ENCODE results near the gene ALG14.
"Not testable (repeated sequence)": the region's sequence is repeated elsewhere in the genome, so short reads cannot be mapped to it uniquely, and the experiment has no call there.

Gene ALG14

DNA sequence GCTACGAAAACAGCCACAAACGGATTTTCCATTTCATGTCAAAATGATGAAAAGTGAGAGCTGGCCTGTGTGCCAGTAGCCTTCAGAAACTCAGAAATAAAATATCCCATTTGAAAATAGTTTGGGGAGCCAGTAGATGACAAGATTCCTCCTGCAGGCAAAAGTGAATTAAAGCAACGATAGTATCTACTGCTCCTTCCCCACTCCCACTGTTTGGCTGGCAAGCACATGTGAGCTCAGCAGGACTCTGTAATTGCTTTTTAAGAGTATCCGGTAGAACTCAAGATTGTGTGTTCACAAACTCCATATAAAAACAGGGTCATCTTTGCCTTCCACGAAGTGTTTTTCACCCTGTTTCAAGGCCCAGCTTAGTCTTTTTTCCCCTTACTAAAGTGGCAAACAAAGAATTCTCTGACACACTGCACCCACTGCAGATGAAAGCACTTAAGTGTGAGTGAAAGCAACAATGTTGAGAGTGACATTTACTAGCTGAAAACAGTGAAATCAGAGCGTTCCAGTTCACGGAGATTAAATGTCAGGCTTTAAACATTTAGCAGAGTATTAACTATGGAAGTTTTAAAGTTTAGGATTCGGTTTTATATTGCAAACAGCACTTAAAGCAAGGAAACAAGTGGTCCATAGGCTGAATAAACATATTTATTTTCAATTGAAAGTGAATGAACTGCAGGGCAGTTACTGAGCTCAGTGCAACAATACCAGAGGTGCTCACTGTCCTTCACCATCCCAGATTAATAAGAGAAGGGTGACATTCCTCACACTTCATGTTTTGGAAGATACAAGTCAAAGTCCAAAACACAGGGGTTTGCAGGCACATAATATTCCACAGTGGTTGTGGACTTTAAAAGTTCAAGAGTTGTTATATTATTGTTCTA lies 70.0 kb downstream of the ALG14 start:
- no peaks in the 10 kb centered on the region for H3K4me1 Mint-ChIP-seq (ENCODE audit: low read depth)
- H3K27me3 Mint-ChIP-seq (ENCODE audit: low read depth): no peaks in the 10 kb centered on the region
- H3K4me3 Mint-ChIP-seq: no peak overlapping the region
- H3K36me3 Mint-ChIP-seq (ENCODE audit: low read depth): no peaks in the 10 kb centered on the region
- H3K9me3 Mint-ChIP-seq: no peaks in the 10 kb centered on the region
- H3K27ac Mint-ChIP-seq: no peak overlapping the region
- DNase-seq (ENCODE audit: low spot score): no peak

GRCh38 chr1:95002164-95002539 lies 70.6 kb downstream of the ALG14 start:
- H3K36me3 Mint-ChIP-seq (ENCODE audit: low read depth): no peaks in the 10 kb centered on the region

DNA sequence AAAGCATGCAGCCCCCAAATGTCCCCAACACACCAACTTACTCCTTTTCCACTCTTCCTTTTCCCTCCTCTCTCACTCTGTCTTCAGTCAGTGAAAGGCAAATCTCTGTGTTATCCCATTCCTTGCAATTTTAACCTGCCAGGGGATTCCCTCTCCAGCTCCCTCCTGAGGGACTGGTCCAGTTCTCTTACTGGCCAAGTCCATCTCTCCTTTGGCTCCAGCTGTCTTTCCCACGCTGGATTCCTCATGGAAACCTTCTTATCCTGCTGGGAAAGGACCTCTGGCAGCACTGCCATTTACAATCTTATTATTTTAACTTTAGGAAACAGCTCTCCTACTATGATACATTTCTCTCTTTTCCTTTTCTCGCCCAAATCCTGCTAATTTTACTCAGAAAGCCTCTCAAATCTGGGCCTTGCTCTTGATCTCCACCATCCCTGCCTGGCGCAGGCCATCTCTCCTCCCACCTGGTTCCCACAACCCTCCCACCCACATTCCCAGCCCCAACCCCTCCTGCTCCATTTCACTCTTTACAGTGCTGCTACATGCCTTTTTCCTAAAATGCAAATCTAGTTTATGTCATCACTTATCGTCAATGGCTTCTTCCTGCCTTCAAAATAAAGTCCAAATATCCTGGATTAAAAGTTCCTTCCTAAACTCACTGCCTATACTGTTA lies 73.2 kb downstream of the ALG14 start:
- no peaks in the 10 kb centered on the region for H3K27me3 Mint-ChIP-seq (ENCODE audit: low read depth)
- H3K27ac Mint-ChIP-seq: no peak overlapping the region
- H3K4me3 Mint-ChIP-seq: no peak overlapping the region
- DNase-seq (ENCODE audit: low spot score): no peak
- no peaks in the 10 kb centered on the region for H3K36me3 Mint-ChIP-seq (ENCODE audit: low read depth)
- no peaks in the 10 kb centered on the region for H3K9me3 Mint-ChIP-seq
- no peaks in the 10 kb centered on the region for H3K4me1 Mint-ChIP-seq (ENCODE audit: low read depth)

More at GRCh38 chr1:95002164-95002539, 70.6 kb downstream of the ALG14 start:
- no peak overlapping the region for H3K4me3 Mint-ChIP-seq
- H3K27ac Mint-ChIP-seq: no peak overlapping the region
- H3K4me1 Mint-ChIP-seq (ENCODE audit: low read depth): no peaks in the 10 kb centered on the region
- no peaks in the 10 kb centered on the region for H3K27me3 Mint-ChIP-seq (ENCODE audit: low read depth)
- DNase-seq (ENCODE audit: low spot score): no peak
- H3K9me3 Mint-ChIP-seq: no peaks in the 10 kb centered on the region

- H3K4me3 Mint-ChIP-seq: no peak overlapping the region
- H3K9me3 Mint-ChIP-seq: no peaks in the 10 kb centered on the region
- no peaks in the 10 kb centered on the region for H3K4me1 Mint-ChIP-seq (ENCODE audit: low read depth)
- H3K27ac Mint-ChIP-seq: no peak overlapping the region
- H3K27me3 Mint-ChIP-seq (ENCODE audit: low read depth): no peaks in the 10 kb centered on the region
- DNase-seq (ENCODE audit: low spot score): no peak
- H3K36me3 Mint-ChIP-seq (ENCODE audit: low read depth): no peaks in the 10 kb centered on the region
Measured at GRCh38 chr1:94998748-94999147, 74.0 kb downstream of the ALG14 start.

DNA sequence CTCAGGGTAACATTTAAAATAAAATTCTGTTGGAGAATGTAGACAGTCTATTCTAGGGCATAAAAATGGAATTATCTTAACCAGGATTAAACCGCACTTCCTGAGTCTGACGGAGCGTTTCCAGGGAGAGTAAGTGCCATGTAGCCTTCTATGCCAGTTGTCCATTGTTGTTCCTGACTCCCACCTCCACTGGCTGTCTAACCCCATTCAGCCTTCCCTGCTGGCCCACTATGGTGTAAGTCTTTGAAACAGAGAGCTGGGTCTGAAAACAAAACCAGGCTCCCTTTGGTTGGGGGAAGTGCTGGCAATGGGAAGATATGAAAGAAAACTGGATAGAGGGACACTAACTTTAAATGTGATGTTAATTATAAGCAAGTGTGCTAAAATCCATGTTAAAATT lies 74.6 kb downstream of the ALG14 start:
- H3K9me3 Mint-ChIP-seq: no peaks in the 10 kb centered on the region

DNA sequence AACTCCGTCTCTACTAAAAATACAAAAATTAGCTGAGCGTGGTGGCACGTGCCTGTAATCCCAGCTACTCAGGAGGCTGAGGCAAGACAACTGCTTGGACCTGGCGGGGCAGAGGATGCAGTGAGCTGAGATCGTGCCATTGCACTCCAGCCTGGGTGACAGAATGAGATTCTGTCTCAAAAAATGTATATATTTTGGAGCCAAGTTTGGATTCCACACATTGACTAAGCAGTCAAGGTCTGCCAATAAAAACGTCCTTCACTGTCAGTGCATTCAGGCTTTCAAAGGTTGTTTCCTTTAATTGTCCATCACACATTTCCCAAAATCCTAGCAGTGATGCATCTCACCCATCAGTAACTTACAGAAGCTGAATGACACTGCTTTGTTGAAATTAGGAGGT lies 77.2 kb downstream of the ALG14 start:
- H3K27me3 Mint-ChIP-seq (ENCODE audit: low read depth); H3K9me3 Mint-ChIP-seq; H3K4me3 Mint-ChIP-seq; H3K36me3 Mint-ChIP-seq (ENCODE audit: low read depth); H3K4me1 Mint-ChIP-seq (ENCODE audit: low read depth); H3K27ac Mint-ChIP-seq; DNase-seq (ENCODE audit: low spot score): not testable (repeated sequence)

More for the DNA sequence above, 74.6 kb downstream of the ALG14 start:
- Mint-ChIP-seq H3K36me3 (ENCODE audit: low read depth) (no peaks in the 10 kb centered on the region), H3K4me1 (ENCODE audit: low read depth) (no peaks in the 10 kb centered on the region), H3K4me3 (no peak overlapping the region), H3K27ac (no peak overlapping the region), H3K27me3 (ENCODE audit: low read depth) (no peaks in the 10 kb centered on the region)
- DNase-seq (ENCODE audit: low spot score): no peak

GRCh38 chr1:94994805-94995204 lies 77.9 kb downstream of the ALG14 start:
- Mint-ChIP-seq H3K4me3 (no peak overlapping the region), H3K36me3 (ENCODE audit: low read depth) (no peaks in the 10 kb centered on the region), H3K27ac (no peak overlapping the region), H3K4me1 (ENCODE audit: low read depth) (no peaks in the 10 kb centered on the region), H3K9me3 (no peaks in the 10 kb centered on the region), H3K27me3 (ENCODE audit: low read depth) (no peaks in the 10 kb centered on the region)
- no peak for DNase-seq (ENCODE audit: low spot score)

DNA sequence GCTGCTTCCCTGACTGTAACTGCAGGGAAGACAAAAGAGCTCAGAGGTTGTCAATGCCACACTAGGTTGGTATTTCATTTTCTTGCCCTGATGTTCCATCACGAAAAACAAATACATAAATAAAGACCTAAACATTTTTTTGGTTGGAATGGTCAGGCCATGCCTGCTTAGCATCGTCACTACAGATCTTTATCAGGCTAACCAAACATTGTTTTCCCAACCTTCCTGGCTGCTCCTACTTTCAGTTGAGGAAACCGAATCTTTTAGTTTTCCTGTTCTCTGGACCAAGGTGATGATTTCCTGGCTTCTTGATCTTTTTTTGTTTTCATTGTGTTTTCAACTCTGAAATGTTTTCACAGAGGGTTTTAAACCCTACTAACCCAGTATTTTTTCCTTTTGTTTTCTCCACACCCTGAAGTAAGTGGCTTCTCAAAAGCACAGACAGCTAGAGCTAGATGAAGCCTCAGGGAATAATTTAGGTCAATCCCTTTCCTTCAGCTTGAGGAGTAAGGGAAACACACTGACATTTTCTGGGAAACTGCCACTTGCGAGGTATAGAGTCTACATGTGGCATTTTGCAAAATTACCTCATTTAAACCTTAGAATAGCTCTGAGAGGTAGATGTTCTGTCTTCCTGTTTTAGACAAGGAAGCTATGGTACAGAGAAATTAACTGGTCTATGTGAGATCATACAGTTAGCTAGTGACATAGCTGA lies 78.7 kb downstream of the ALG14 start:
- Mint-ChIP-seq H3K27me3 (ENCODE audit: low read depth) (no peaks in the 10 kb centered on the region), H3K9me3 (no peaks in the 10 kb centered on the region)

DNA sequence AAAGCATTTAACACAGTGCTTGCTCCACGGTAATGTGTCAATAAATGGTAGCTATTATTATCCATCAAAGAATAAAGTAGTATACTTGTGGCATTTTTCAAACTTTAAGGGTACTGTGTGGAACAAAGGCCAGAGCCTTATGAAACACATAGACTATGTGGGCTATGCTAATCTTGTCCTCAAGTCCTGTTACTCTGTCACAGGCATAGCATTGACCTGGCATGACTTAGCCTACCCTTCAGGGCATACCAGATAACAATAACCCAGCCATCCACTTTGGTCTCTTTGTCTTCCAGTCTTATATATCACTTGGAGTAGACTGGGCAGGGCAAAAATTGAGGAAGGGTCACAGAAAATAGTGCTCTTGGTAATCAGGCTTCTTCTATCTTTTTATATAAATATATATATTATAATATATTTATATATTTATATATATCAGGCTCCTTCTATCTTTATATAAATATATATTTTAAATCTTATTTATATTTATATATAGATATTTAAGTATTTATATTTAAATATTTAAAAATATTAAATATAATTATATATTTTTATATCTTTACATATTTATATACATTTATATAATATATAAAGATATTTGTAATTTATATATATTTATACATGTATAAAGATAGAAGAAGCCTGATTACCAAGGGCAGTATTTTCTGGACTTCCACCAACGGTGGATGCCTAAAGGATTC lies 79.7 kb downstream of the ALG14 start:
- Mint-ChIP-seq H3K4me1 (ENCODE audit: low read depth) (no peaks in the 10 kb centered on the region), H3K27me3 (ENCODE audit: low read depth) (no peaks in the 10 kb centered on the region), H3K9me3 (no peaks in the 10 kb centered on the region), H3K27ac (no peak overlapping the region), H3K36me3 (ENCODE audit: low read depth) (no peaks in the 10 kb centered on the region), H3K4me3 (no peak overlapping the region)
- no peak for DNase-seq (ENCODE audit: low spot score)

More for the DNA sequence above, 78.7 kb downstream of the ALG14 start:
- no peak for DNase-seq (ENCODE audit: low spot score)
- Mint-ChIP-seq H3K4me1 (ENCODE audit: low read depth) (no peaks in the 10 kb centered on the region), H3K4me3 (no peak overlapping the region), H3K36me3 (ENCODE audit: low read depth) (no peaks in the 10 kb centered on the region), H3K27ac (no peak overlapping the region)

DNA sequence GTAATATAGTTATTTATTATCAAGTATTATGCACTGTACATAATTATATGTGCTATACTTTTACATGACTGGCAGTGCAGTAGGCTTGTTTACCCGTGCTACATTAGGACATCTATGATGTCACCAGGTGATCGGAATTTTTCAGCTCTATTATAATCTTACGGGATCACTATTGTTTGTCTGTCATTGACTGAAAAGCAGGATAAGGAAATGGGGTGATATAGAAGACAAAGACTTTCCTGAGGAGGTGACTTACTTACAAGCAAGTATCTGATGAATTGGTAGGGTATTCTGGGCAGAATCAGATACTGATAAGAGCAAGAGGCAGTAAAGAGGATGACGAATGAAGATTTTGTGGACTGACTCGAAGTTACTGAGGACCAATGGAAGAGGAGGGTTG lies 80.6 kb downstream of the ALG14 start:
- H3K4me3 Mint-ChIP-seq: no peak overlapping the region

GRCh38 chr1:94989911-94990473 lies 82.8 kb downstream of the ALG14 start:
- DNase-seq (ENCODE audit: low spot score): no peak
- H3K27me3 Mint-ChIP-seq (ENCODE audit: low read depth): no peaks in the 10 kb centered on the region
- H3K4me1 Mint-ChIP-seq (ENCODE audit: low read depth): no peaks in the 10 kb centered on the region
- H3K9me3 Mint-ChIP-seq: no peaks in the 10 kb centered on the region
- no peaks in the 10 kb centered on the region for H3K36me3 Mint-ChIP-seq (ENCODE audit: low read depth)
- no peak overlapping the region for H3K27ac Mint-ChIP-seq
- H3K4me3 Mint-ChIP-seq: no peak overlapping the region

More for the DNA sequence above, 80.6 kb downstream of the ALG14 start:
- H3K4me1 Mint-ChIP-seq (ENCODE audit: low read depth): no peaks in the 10 kb centered on the region
- DNase-seq (ENCODE audit: low spot score): no peak
- no peaks in the 10 kb centered on the region for H3K36me3 Mint-ChIP-seq (ENCODE audit: low read depth)
- H3K27ac Mint-ChIP-seq: no peak overlapping the region
- no peaks in the 10 kb centered on the region for H3K9me3 Mint-ChIP-seq
- no peaks in the 10 kb centered on the region for H3K27me3 Mint-ChIP-seq (ENCODE audit: low read depth)

GRCh38 chr1:94989398-94989797 lies 83.4 kb downstream of the ALG14 start:
- Mint-ChIP-seq H3K27ac (no peak overlapping the region), H3K36me3 (ENCODE audit: low read depth) (no peaks in the 10 kb centered on the region), H3K27me3 (ENCODE audit: low read depth) (no peaks in the 10 kb centered on the region), H3K4me3 (no peak overlapping the region), H3K4me1 (ENCODE audit: low read depth) (no peaks in the 10 kb centered on the region), H3K9me3 (no peaks in the 10 kb centered on the region)
- no peak for DNase-seq (ENCODE audit: low spot score)

DNA sequence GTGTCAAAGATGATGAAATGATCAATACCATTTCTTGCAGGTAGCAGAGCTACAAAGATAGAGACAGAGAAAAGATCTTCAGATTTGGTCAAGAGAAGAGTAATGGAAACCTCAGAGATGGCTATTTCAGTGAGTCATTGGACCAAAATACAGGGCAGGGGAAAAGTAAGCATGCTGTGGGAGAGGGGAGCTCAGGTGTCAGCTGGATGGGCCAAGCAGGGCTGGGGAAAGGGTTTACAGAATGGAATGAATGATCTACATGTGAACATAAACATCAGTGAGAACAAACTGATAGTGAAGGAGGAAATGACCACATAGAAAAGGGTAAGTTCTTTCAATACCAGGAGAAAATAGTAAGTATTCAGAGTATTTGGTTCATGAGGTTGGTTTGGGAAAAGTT lies 84.4 kb downstream of the ALG14 start:
- no peak overlapping the region for H3K4me3 Mint-ChIP-seq
- H3K9me3 Mint-ChIP-seq: no peaks in the 10 kb centered on the region
- H3K36me3 Mint-ChIP-seq (ENCODE audit: low read depth): no peaks in the 10 kb centered on the region
- no peaks in the 10 kb centered on the region for H3K27me3 Mint-ChIP-seq (ENCODE audit: low read depth)
- no peak overlapping the region for H3K27ac Mint-ChIP-seq
- H3K4me1 Mint-ChIP-seq (ENCODE audit: low read depth): no peaks in the 10 kb centered on the region
- no peak for DNase-seq (ENCODE audit: low spot score)

Measured in T-helper 2 cell treated with Interferon-gamma antibody and Interleukin-4, amounts not matched to agents 5 μg/mL and 100 μg/mL, for 36 hours (primary cell).